IPS-NIHi11 (cell line): ENCODE measurements around the gene HOXC9.
"Not testable (repeated sequence)": the region's sequence is repeated elsewhere in the genome, so short reads cannot be mapped to it uniquely, and the experiment has no call there.

Experiments used
- DNase-seq: peaks from one replicate; pipeline ENCODE4 v3.0.0; 2012; ENCODE audit warnings: mixed read lengths, low spot score

Gene HOXC9

DNA sequence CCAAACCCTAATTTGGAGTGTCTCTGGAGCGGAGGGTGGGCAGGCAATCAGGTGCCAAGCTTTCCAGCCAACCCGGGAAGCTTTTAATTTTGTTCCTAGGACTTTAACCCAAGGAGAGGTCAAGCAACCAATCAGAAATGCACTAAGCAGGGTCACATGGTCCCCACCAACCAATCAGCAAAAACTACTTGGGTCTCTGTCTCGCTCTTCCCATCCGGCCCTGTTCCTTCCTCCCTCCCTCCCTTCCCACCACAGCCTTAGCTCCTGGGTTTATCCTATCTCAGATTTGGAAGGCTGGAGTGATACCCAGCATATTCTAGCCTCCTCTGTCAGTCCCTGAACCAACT is 40.2 kb downstream of the HOXC9 start:
- no peak for DNase-seq

DNA sequence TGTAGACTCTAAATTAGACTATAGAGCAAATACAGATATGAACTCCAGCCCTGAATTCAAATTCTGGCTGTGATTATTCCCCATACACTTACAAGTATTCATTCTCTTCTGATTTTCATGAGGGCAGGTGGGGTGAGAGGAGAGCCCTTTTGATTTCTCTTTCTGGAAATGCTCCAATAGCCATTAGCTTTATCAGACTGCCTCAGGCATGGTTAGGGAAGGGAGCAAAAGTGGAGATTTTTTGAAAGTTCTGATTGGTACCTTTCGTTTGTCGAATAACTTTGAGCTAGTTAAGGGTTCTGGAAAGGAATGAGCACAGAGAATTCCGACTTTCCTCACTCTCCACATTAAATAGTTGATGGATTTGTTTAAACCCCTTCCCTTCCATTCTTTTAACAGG is 40.7 kb downstream of the HOXC9 start:
- DNase-seq, result no peak

DNA sequence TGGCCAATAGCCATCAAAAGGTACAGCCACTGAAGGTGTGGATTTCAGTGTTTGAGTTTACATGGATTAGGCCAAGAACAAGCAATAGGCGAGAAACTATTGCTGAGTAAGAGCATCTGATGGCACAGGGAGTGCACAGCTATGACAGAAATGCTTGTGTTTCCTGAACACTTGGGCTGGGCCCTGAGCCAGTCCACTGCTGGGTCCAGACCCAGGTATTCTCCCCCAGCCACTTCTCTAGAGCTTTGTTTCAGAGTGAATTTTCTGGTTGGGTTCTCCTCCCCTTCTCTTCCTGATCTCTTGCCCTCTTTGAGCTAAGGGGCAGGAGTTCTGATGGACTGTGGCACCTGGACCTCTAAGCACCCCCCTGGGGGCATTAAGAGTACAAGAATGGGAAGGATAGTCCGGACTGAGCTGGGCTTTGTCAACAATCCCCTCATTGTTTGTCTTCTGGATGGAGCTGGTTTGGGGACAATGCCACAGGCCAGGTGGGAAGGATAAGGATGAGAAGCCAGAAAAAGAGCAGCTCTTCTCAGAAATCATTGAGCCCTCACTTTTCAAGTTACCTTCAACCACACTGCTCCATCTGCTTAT is 41.2 kb downstream of the HOXC9 start:
- no peak for DNase-seq

DNA sequence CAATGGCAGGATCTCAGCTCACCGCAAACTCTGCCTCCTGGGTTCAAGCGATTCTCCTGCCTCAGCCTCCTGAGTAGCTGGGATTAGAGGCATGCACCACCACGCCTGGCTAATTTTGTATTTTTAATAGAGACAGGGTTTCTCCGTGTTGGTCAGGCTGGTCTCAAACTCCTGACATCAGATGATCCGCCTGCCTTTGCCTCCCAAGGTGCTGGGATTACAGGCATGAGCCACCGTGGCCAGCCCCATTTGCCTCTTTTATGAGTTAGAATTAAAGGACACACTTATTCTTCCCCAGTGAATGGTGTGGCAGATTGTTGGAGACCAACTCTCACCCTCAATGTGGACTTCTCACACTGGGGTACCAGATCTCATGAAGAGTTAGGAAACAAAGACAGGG is 42.1 kb downstream of the HOXC9 start:
- DNase-seq, result not testable (repeated sequence)

DNA sequence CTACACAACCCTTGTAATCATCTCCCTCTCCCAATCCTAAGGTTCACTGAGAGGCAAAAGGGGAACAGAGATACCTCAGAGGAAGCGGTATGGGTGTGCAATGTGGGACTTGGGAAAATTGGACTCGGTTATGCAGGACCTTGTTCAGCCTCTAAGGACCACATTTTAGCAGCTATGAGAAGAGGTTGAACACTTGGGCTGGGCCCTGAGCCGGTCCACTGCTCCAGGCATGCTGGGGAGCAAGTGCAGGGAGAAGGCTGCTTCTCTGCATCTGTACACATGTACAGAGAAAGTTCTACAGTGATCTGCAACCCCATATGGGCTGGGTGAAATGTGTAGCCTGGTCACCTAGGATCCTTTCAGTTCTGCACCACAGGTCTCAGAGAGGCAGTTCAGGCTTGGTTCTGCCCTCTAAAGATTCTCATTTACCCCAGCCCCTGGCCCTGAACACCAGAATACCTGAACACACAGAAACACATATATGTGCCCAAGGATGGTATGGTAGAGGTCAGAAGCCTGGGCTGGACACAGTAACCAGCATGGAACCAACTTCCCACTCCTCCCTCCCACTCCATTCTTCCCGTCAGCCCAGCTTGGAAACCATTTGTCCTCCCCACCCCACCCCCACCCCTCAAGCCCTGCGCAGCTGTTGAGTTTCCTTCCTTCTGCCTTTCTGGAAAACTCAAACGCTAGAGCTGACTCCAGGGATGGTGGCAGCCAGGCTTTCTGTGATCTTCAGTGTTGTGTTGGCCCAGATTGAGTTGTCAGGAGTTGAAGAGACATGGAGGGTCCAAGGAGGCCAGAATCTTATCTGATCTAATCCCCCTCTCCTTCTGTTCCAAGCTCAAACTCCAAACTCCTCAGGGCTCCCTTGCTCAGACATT is 43.3 kb downstream of the HOXC9 start:
- DNase-seq, result no peak

DNA sequence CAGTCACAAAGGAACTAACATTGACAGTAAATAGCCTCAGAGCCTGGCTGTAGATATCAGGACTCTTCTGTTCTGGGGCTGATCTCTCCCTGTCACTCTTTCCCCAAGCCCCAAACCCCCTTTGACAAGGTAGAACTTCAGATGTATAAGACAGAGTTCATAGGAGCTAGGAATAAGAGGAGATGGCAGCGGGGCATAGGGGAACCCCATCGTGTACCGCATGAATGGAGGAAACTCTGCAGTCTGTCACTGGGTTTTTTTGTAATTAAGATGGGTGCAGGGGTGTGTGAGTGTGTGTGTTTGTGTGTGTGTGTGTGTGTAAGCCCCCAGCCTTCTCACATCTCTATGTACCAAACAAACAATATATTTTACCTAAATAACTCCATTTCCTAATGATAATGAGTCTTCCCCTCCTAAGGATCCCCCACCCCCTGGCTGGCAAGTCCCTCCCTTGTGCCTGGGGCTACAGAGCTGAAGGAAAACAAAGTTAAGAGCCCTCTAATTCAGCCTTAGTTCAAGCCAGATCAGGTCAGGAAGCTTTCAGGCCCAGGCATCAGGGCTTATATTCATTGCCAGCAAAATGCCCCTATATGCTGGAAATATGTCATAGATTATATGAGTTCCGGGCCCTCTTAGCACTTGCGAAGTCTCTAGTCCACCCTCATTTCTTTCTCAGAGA is 44.6 kb downstream of the HOXC9 start:
- no peak for DNase-seq

DNA sequence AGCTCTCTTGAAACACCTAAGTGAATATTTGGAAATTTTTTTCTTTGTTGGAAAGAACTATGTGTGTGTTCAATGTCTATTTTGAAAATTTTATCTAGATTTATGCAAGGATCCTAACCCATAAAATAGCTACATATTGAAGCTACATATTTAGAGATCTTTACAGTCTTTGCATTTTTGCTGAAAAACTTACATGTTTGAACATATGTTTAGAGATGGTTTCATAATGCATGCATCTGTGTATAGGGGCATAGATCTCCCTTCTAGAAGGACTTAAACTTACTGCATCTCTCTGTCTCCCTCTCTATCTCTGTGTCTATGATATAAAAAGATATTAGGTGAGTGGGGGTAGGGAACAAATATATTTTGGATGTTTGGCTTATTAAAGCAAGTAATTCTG is 45.4 kb downstream of the HOXC9 start:
- no peak for DNase-seq

DNA sequence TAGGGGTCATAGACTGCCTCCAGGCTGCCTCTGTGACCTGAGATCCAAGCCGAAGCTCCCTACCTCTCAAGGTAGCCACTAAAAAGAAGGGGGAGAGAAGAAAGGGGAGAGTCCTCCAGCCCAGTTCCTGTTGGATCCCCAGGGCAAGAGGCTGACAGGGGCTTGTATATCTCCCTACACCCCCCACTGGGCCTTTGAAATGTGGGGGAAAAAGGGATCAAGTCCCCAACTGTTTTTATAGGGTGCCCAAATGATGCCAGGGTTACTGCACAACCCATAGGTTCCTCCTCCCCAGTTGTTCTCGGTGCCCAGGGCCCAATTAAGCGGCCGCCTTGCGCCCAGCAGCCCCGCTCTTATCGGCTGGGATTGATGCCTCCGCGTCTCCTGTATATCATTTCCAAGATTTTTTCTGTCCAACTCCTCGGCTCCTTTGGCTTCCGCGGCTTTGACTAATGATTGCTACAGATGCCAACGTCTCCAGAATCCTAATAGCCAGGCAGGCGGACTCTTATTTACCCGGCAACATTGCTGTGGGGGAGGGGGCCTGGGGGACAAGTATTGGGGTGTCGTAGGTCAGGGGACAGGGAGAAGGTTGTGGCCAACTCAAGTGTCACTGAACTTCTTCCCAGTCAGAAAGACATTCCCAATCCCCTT is 46.0 kb downstream of the HOXC9 start:
- DNase-seq, result no peak

DNA sequence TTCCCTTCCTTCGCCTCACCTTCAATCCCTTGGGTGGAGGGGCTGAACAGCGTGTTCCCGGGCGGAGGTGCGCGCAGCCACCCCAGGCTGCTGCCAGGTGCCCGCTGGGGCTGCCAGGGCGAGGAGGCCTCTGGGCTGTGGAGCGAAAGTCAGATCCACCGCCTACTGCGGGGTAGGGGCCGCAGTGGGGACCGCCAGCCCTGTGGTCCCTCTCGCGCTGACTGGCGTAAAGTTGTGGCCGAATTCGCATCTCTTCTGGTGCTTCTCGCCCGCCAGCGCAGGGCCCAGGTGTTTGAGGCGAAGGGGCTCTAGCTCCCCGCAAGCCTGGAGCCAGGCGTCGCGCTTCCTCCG is 46.8 kb downstream of the HOXC9 start:
- no peak for DNase-seq

DNA sequence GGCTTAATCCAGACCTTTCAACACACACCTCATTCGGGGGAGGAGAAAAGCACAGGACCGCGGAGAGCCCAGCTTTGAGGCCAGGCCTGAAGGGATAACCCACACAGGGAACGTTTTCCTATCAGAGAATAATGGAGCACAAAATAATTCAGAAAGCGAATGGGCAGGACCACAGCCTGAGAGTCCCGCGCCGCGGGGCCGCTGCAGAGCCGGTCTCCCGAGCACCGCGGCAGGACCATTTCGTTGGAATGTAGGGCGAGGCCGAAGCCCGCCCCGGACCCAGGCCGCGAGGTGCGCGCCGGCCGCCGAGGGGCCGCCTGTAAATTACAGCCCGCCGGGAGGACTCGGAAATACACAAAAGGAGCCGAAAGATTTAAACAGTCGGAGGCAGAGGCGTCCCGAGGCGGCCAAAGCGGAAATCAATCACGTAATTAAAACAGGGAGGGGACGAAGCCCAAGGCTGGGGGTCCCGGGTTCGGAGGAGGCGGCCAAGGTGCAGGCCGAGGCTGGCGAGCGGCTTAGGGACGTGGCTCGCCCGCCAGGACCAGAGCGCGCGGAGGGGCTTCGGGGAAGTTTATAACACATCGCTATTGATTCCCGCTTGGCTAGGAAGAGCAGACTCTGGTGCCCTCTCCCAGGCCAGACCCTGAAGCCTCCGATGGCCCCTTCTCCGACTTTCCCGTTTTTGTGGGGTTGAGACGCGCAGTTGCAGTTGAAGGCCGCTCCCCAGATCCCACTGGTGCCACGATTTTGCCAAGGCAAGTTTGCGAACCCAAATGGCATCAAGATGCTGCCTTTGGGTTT is 47.4 kb downstream of the HOXC9 start:
- DNase-seq, result peak; percentile 62

DNA sequence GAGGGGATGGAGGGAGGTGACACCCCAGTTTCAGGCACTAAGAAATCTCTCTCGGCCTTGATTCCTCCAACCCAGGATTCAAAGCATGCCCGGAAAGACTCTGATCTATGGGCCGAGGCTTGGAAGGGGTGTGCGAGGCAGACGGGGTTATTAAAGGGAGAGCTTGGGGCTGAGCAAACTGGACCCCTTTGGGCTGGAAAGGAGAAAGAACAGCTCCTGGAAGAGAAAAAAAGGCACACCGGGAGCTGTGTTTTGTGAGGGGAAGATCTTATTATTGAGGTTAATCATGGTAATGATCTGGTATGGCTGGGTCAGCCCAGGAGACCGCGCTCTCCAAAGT is 48.0 kb downstream of the HOXC9 start:
- DNase-seq, result no peak

DNA sequence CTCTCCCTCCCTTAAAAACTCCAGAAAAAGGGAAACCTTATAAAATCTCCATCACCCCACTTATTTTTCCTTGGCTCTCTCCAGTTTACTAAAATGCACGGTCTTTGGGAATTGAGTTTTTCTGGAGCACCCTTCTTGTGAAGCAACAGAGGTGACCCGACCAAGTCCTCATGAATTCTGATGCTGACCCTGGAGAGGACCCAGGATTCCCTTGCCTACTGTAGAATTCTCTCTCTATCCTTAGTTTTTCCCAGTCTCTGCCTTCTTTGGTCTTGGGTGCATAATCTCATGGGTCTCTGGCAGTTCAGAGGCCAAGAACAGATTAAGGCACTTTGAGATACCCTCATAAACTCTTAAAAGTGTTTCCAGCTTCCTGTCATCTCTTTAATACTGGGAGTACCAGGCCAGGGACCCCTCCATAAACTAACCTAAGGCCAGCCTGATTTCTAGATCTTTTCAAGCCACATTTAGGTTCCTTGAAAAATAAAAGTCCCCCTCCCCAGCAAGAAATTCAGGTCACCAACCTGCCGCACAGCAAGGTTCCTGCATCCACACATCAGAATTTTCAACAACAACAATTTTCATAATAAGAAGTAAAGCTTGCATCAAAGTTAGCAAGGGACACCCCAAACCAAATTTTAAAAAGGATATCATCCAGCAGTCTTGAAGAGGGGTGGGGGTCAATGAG is 48.6 kb downstream of the HOXC9 start:
- DNase-seq, result no peak

DNA sequence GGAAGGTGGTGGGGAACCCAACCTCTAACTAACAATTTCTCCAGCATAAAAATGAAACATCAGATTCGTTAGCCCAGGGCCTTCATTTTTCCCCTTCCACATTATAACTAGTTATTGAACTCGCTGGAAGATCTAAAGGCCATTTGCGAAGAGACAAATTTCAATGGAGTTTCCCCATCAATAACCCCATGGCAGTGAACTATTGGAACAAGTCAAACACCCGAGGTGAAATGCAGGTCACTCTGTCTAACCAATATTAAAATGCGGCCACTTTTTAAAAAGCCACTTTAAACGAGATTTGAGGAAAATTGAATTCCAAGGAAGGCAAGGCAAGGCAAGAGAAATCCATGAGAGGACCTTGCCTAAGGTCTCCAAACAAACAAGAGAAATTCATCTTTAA is 49.1 kb downstream of the HOXC9 start:
- DNase-seq, result no peak

DNA sequence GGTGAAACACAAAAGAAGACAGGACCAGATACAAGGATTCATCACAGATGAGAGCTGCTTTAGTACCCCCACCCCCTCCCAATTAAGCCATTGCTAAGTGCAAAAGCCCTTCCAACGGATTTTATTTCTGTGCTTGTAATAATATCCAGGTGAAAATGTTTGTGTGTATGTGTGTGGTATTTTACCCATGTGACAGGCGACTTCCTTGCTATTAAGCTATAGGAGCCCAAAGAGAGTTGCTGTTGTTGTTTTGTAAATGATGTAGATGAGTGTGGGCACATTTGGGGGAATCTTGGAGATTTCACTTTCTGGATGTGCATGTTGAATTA is 50.5 kb downstream of the HOXC9 start:
- DNase-seq, result no peak

DNA sequence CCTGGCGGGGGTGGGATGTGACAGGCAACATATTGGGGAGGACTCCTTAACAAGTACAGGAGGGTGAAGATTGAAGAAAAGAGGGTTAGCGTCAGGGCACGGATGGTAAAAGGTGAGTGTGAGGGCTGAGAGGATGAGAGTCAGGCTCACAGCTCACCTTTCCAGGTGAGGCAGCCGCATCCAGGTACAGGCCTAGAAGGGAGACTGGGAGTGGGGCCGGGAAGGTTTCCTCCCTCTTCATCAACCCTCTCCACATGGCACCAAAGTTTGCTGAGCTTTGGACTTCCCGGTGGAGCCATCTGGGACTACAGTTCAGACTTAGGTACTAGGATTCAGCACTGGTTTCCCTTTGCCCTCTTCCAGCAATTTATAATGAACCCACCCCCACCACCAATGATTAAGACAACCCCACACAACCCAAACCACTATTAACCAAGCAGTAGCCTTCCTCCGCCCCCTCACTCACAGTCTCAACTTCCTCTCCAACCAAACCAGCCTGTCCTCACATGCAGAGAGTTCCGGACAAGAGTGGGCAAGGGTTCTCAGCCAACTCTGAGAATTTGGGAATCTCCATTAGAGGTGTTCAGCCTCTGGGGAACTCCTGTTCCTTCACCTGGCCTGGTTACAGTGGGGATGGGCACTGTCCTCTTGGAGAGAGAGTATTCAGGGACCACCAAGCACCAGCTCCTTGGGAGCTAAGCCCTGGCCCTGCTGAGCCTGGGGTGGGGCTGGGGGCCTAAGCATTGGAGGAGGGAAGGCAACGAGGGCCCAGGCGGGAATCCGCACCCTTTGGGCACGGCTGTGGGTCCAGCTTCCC is 51.3 kb downstream of the HOXC9 start:
- no peak for DNase-seq

DNA sequence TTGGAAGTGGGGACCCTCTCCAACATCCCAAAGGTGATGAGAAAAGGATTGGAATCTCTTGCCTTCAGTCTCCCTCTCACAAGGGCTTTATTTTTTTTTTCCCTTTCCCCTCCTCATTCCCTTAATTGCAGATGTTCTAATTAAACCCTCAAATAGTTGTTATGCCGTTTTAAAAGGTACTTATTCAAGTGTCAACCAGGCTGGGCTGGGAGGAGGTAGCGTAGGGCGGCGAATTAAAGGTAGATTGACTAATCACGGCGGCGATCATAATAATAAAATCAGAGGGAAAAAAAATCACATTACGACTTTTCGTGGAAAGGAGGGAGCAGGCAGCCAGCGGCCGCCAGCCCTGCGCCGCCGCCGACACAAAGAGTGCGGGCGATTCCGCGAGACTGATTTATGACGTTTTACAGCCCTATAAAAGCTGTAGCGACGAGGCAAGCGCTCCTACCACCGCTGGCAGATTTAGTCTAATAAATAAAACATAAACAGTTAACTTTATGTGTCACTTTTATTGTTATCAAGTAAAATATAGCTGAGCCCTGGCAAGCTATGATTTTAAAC is 52.0 kb downstream of the HOXC9 start:
- DNase-seq, result no peak

DNA sequence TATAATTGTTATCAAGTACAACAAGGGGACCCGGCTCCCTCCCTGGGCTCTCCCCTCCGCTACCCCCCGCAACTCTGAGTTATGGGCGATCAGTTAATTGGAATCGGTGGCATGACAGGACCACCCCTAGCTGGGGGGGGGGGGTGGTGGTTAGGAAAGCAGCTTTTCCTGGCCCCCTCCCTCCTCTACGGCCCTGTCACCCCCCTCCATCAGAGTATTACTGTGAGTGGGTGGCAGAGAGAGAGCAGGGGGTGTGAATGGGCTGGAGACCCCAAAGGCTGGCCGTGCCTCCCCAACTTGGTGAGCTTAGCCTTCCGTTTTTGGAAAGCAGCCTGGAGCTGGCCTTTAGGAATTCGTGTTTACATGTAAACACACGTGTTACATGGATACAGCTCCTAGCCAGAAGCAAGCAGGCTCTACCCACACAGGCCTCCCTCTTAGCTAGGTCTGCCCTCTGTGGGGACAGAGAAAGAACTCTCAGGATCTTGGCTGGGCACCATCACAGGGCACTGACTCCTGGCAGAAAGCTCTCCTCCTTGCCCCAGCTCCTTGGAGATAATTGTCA is 52.6 kb downstream of the HOXC9 start:
- DNase-seq, result no peak
